ENCODE data around the gene C6orf15.
"Not testable (repeated sequence)": the region's sequence is repeated elsewhere in the genome, so short reads cannot be mapped to it uniquely, and the experiment has no call there.

C6orf15 gene

GRCh38 chr6:31067891-31068668, 44.3 kb downstream of the C6orf15 start:
- not testable (repeated sequence) for DNase-seq (ENCODE audit: low read depth)

- DNase-seq (ENCODE audit: low read depth), result not testable (repeated sequence)
These were observed 45.3 kb downstream of the C6orf15 start for GRCh38 chr6:31067028-31067427.

- DNase-seq (ENCODE audit: low read depth), result no peak
These were observed 46.8 kb downstream of the C6orf15 start for GRCh38 chr6:31065556-31065955.

GRCh38 chr6:31063906-31064435, 48.4 kb downstream of the C6orf15 start:
- no peak for DNase-seq (ENCODE audit: low read depth)

Measured in GM04503 (cell line).